ENCODE data around the gene ST7.
"Not testable (repeated sequence)": the region's sequence is repeated elsewhere in the genome, so short reads cannot be mapped to it uniquely, and the experiment has no call there.

ST7 gene

GRCh38 chr7:117024811-117025210, 71.5 kb downstream of the ST7 start:
- in situ Hi-C loops (cut with MboI; ENCODE audit: low sequenced_read_pairs) = no loop called here
- peaks cover 8% of the 10 kb centered on the region for H3K4me1 ChIP-seq

DNA sequence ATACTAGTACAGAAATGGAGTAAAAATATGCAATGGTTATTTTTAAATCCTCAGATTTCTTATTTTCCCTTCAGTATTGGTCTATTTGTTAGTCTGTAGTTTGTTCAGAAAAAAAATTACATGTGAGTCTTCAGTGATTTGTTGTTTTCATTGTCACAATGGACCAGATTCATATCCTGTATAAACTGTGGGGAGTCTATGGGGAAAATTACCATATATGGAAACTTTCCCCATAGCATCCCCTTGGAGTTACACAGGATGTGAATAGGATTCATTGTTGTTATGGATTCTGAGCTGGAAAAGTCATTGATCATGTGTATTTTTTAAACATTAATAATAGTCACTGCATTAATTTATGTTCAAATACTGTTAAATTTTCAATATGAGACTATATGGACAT, 72.6 kb downstream of the ST7 start:
- DNase-seq (ENCODE audit: low spot score in 2 of 2) = no peak
- no peaks in the 10 kb centered on the region for H3K36me3 ChIP-seq (replicated peaks)
- no peak overlapping the region for H3K4me3 ChIP-seq
- no peaks in the 10 kb centered on the region for H3K9me3 ChIP-seq
- in situ Hi-C loops (cut with MboI; ENCODE audit: low sequenced_read_pairs) = no loop called here
- peaks cover under 1% of the 10 kb centered on the region; the same call in 1 of the 2 replicates for H3K4me1 ChIP-seq
- no peaks in the 10 kb centered on the region for H3K27me3 ChIP-seq (ENCODE audit: low read depth)

More at GRCh38 chr7:117024811-117025210, 71.5 kb downstream of the ST7 start:
- Histone ChIP-seq H3K4me3 (no peak overlapping the region), H3K36me3 (replicated peaks) (no peaks in the 10 kb centered on the region), H3K27me3 (ENCODE audit: low read depth) (no peaks in the 10 kb centered on the region), H3K9me3 (no peaks in the 10 kb centered on the region)
- DNase-seq (ENCODE audit: low spot score in 2 of 2) = no peak

GRCh38 chr7:117030346-117030745, 77.0 kb downstream of the ST7 start:
- DNase-seq (ENCODE audit: low spot score in 2 of 2); H3K9me3 ChIP-seq; H3K36me3 ChIP-seq (replicated peaks); in situ Hi-C loops (cut with MboI; ENCODE audit: low sequenced_read_pairs); H3K4me1 ChIP-seq; H3K4me3 ChIP-seq; H3K27me3 ChIP-seq (ENCODE audit: low read depth): not testable (repeated sequence)

- in situ Hi-C loops (cut with MboI; ENCODE audit: low sequenced_read_pairs); H3K36me3 ChIP-seq (replicated peaks); H3K4me3 ChIP-seq; H3K9me3 ChIP-seq; H3K4me1 ChIP-seq; DNase-seq (ENCODE audit: low spot score in 2 of 2); H3K27me3 ChIP-seq (ENCODE audit: low read depth): not testable (repeated sequence)
These were observed 77.5 kb downstream of the ST7 start for GRCh38 chr7:117030793-117031192.

GRCh38 chr7:117032810-117033209, 79.5 kb downstream of the ST7 start:
- H3K36me3 ChIP-seq (replicated peaks) = no peaks in the 10 kb centered on the region
- in situ Hi-C loops (cut with MboI; ENCODE audit: low sequenced_read_pairs) = no loop called here
- H3K4me3 ChIP-seq = no peak overlapping the region
- H3K27me3 ChIP-seq (ENCODE audit: low read depth) = no peaks in the 10 kb centered on the region
- no peaks in the 10 kb centered on the region for H3K9me3 ChIP-seq
- DNase-seq (ENCODE audit: low spot score in 2 of 2) = no peak
- H3K4me1 ChIP-seq = peaks cover 2% of the 10 kb centered on the region; the same call in 1 of the 2 replicates

DNA sequence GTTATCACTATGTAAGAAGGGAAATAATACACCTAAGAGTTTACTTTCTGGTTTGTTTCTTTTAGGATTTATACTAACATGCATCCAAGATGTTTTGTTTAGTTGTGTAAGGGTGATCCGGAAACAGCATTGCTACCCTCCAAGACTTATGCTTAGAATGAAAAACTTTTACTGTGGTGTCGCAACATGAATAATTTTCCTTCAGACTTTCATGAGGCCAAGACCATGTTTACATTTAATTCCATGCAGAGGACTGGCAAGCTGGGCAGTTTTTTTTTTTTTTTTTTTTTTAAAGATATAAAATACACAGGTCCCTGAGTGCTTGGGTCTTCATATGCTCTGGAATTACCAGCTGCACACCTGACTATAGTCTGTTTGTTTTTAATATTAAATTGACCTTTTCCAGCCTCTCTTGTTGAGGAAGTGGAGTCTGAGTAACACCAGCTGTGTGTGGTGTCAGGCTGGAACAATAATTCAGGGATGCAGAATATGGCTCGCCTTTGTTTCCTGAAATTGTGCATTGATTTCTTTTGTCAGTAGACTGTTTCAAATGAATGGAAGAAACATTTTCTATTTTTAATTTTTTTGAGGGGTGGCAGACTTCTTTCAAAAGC, 81.7 kb downstream of the ST7 start:
- H3K4me3 ChIP-seq = no peak overlapping the region
- H3K9me3 ChIP-seq = no peaks in the 10 kb centered on the region
- no peak for DNase-seq (ENCODE audit: low spot score in 2 of 2)
- H3K36me3 ChIP-seq (replicated peaks) = no peaks in the 10 kb centered on the region
- in situ Hi-C loops (cut with MboI; ENCODE audit: low sequenced_read_pairs) = no loop called here
- H3K27me3 ChIP-seq (ENCODE audit: low read depth) = no peaks in the 10 kb centered on the region
- H3K4me1 ChIP-seq = peaks cover 2% of the 10 kb centered on the region; the same call in 1 of the 2 replicates

- in situ Hi-C loops (cut with MboI; ENCODE audit: low sequenced_read_pairs) = no loop called here
These were observed 82.2 kb downstream of the ST7 start for GRCh38 chr7:117035465-117035862.

DNA sequence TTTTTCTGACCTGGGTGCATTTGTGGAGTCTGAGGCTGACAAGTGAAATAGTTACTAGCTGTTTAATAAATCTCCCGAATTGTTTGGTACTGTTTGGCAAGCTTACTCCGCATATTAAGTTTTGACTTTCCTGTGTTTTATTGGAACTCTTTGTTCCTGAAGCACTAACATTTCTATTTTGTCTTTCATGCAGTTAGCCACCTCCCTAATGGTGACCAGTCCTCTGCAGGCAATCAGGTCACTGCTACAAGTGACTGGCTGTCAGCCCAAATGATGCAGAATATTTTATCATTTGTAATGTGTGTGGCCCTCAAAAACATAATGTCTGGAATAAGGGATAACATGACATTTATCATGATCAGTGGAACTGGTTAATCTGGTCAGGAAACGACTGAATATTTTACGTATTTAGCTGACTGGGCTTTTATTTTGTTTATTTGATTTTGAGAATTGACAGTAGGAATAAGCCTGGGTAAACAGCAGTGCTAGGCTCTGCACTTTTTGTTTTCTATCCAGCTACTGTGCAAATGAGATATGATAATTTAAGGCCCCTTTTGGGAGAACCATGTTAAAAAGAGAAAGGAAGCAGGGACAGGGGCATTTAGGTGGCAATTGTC, 82.9 kb downstream of the ST7 start:
- no peaks in the 10 kb centered on the region for H3K27me3 ChIP-seq (ENCODE audit: low read depth)
- H3K9me3 ChIP-seq = no peaks in the 10 kb centered on the region
- in situ Hi-C loops (cut with MboI; ENCODE audit: low sequenced_read_pairs) = no loop called here
- no peak for DNase-seq (ENCODE audit: low spot score in 2 of 2)
- no peaks in the 10 kb centered on the region for H3K36me3 ChIP-seq (replicated peaks)
- H3K4me1 ChIP-seq = peaks cover 2% of the 10 kb centered on the region; the same call in 1 of the 2 replicates
- H3K4me3 ChIP-seq = no peak overlapping the region

More at GRCh38 chr7:117035465-117035862, 82.2 kb downstream of the ST7 start:
- no peaks in the 10 kb centered on the region for H3K36me3 ChIP-seq (replicated peaks)
- H3K27me3 ChIP-seq (ENCODE audit: low read depth) = no peaks in the 10 kb centered on the region
- H3K9me3 ChIP-seq = no peaks in the 10 kb centered on the region
- H3K4me3 ChIP-seq = no peak overlapping the region
- DNase-seq (ENCODE audit: low spot score in 2 of 2) = no peak
- peaks cover 2% of the 10 kb centered on the region; the same call in 1 of the 2 replicates for H3K4me1 ChIP-seq

GRCh38 chr7:117036836-117037235, 83.5 kb downstream of the ST7 start:
- Histone ChIP-seq H3K27me3 (ENCODE audit: low read depth) (no peaks in the 10 kb centered on the region), H3K4me1 (peaks cover 2% of the 10 kb centered on the region; the same call in 1 of the 2 replicates), H3K9me3 (no peaks in the 10 kb centered on the region), H3K36me3 (replicated peaks) (no peaks in the 10 kb centered on the region), H3K4me3 (no peak overlapping the region)
- DNase-seq (ENCODE audit: low spot score in 2 of 2) = no peak
- in situ Hi-C loops (cut with MboI; ENCODE audit: low sequenced_read_pairs) = no loop called here

DNA sequence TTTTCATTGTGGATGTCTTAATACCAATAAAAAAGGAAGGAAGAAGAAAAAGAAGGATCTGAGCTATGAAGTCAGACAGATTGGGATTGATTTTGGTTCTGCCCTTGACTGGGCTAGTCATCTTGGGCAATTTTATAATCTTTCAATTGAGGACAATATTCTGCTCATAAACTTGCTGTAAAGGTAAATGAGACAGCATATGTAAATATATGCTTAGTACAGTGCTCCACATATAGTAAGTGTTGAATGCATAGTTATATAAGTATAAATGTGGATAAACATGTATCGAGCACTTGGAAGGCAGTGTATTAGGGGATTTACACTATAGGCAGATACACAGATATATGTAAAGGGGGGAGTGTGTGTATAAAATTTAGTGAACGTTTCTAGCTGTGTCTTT, 85.1 kb downstream of the ST7 start:
- DNase-seq (ENCODE audit: low spot score in 2 of 2) = no peak
- H3K9me3 ChIP-seq = no peaks in the 10 kb centered on the region
- peaks cover 2% of the 10 kb centered on the region; the same call in 1 of the 2 replicates for H3K4me1 ChIP-seq
- H3K4me3 ChIP-seq = no peak overlapping the region
- in situ Hi-C loops (cut with MboI; ENCODE audit: low sequenced_read_pairs) = no loop called here
- H3K27me3 ChIP-seq (ENCODE audit: low read depth) = no peaks in the 10 kb centered on the region
- no peaks in the 10 kb centered on the region for H3K36me3 ChIP-seq (replicated peaks)

DNA sequence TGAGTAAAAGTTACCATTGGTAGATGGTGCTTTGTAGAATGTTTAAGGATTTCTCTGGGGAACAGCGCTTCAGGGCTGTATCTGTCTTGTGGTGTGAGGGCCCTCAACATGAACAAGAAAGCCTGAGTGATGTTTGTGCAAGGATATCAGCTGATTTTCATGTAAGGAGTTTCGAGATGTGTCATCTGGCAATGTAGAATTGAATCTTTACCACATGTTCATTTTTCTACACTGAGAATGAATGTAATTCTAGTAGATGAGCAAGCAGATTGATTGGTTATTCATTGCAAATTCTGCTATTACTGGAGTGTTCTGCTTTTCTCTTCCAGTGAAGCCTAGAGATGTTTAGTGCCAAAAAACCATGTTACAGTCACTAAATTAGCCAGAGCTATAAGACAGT, 87.7 kb downstream of the ST7 start:
- in situ Hi-C loops (cut with MboI; ENCODE audit: low sequenced_read_pairs) = no loop called here
- H3K27me3 ChIP-seq (ENCODE audit: low read depth) = no peaks in the 10 kb centered on the region
- no peak for DNase-seq (ENCODE audit: low spot score in 2 of 2)
- H3K4me1 ChIP-seq = peaks cover under 1% of the 10 kb centered on the region; the same call in 1 of the 2 replicates
- H3K36me3 ChIP-seq (replicated peaks) = no peaks in the 10 kb centered on the region
- no peak overlapping the region for H3K4me3 ChIP-seq
- H3K9me3 ChIP-seq = no peaks in the 10 kb centered on the region

DNA sequence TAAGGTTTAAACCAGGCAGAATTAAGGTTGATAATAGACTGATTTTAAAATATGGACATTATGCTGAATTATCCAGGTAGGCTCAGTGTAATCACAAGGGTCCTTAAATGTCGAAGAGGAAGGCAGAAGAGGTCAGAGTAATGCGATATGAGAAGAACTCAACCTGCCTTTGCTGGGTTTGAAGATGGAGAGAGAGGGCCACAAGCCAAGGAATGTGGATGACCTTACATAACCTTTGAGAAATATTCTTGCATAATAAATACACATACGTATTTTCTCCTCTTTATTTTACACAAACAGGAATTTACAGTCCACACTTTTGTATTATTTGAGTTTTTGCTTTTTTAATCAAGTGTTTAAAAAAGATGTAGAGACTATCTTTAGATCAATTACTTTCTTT, 88.5 kb downstream of the ST7 start:
- H3K4me3 ChIP-seq = no peak overlapping the region
- H3K9me3 ChIP-seq = no peaks in the 10 kb centered on the region
- no peaks in the 10 kb centered on the region for H3K36me3 ChIP-seq (replicated peaks)
- in situ Hi-C loops (cut with MboI; ENCODE audit: low sequenced_read_pairs) = no loop called here
- DNase-seq (ENCODE audit: low spot score in 2 of 2) = no peak
- H3K27me3 ChIP-seq (ENCODE audit: low read depth) = no peaks in the 10 kb centered on the region
- H3K4me1 ChIP-seq = no peaks in the 10 kb centered on the region; the same call in 1 of the 2 replicates

DNA sequence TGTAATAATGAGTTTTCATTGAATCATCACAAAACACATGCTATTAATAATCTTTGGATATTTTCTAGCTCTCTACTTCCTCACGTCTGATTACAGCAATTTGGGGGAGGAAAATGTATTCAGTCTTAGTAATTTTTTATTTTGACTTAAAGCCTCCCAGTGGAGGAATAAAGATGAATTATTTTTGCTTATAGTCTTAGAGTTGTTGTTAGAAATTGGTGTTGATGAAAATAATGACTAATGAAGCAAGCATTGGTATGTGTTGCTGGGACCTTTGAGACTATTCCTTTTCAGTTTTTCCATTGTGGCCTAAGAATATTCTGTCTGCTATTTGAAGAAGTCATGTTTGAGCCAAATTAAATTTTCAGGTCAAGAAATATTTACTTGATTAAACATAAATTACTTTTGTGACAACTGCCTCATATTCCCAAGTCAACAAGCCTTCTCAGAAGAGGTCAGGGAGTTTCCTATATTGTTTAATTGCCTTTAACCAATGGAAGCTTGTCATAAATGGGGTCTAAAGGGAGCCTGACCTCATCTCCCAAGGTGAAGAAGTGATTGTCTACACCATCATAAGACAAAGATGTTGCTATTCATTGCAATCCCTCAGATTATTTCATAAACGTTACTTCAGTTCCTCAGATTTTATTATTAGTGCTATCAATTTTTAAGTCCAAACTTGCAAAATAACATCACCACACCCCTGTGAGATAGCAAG, 90.0 kb downstream of the ST7 start:
- no peak overlapping the region for H3K4me3 ChIP-seq
- no peaks in the 10 kb centered on the region for H3K36me3 ChIP-seq (replicated peaks)
- H3K9me3 ChIP-seq = no peaks in the 10 kb centered on the region
- H3K27me3 ChIP-seq (ENCODE audit: low read depth) = no peaks in the 10 kb centered on the region
- in situ Hi-C loops (cut with MboI; ENCODE audit: low sequenced_read_pairs) = no loop called here
- DNase-seq (ENCODE audit: low spot score in 2 of 2) = no peak
- H3K4me1 ChIP-seq = no peaks in the 10 kb centered on the region

GRCh38 chr7:117044664-117045063, 91.4 kb downstream of the ST7 start:
- Histone ChIP-seq H3K36me3 (replicated peaks) (no peaks in the 10 kb centered on the region), H3K4me3 (no peak overlapping the region)
- in situ Hi-C loops (cut with MboI; ENCODE audit: low sequenced_read_pairs) = no loop called here

More at GRCh38 chr7:117044664-117045063, 91.4 kb downstream of the ST7 start:
- no peaks in the 10 kb centered on the region for H3K9me3 ChIP-seq
- H3K27me3 ChIP-seq (ENCODE audit: low read depth) = no peaks in the 10 kb centered on the region
- H3K4me1 ChIP-seq = peaks cover 5% of the 10 kb centered on the region
- DNase-seq (ENCODE audit: low spot score in 2 of 2) = no peak
